ENCODE data around the gene RIC1.
"Not testable (repeated sequence)": the region's sequence is repeated elsewhere in the genome, so short reads cannot be mapped to it uniquely, and the experiment has no call there.

The RIC1 gene

GRCh38 chr9:5671711-5672353 lies 42.9 kb downstream of the RIC1 start:
- DNase-seq = no peak

DNA sequence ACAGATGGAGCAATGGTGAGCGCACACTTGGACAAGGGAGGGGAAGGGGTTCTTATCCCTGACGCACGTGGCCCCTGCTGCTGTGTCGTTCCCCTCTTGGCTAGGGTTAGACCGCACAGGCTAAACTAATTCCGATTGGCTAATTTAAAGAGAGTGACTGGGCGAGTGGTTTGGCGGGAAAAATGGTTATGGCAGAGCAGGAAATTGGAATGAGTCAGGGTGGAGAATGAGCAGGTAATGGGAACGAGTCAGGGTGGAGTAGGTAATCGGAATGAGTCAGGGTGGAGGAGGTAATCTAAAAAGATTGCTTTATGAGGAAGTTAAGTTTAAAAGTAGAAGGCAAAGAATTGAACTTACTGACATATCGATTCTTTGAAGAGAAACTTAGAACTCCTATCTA lies 46.1 kb downstream of the RIC1 start:
- not testable (repeated sequence) for DNase-seq

GRCh38 chr9:5683591-5683990 lies 54.7 kb downstream of the RIC1 start:
- DNase-seq = not testable (repeated sequence)

GRCh38 chr9:5684101-5684500 lies 55.2 kb downstream of the RIC1 start:
- no peak for DNase-seq

GRCh38 chr9:5688109-5688508 lies 59.2 kb downstream of the RIC1 start:
- DNase-seq = no peak

- no peak for DNase-seq
Observed at GRCh38 chr9:5690278-5690677, 61.4 kb downstream of the RIC1 start.

GRCh38 chr9:5695860-5696259 lies 67.0 kb downstream of the RIC1 start:
- no peak for DNase-seq

DNA sequence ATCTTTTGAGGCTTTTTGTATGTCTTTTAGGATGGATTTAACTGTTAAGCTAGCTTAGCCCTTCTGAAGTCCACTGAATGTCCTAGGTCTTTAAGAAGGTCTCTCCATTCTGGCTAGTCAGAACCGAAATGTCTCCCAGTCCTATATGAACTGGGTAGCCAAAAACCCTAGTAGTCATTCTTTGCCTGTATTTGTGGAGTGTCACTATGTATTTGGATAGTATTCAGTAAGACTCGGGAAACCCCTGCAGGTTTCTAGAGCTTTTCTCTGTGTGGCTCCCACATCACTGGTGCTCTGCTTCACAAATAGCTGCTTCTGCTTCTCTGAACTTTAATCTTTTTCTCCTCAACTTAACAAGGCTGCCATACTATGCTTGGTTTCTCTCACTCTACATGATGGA lies 68.0 kb downstream of the RIC1 start:
- DNase-seq = no peak

GRCh38 chr9:5698004-5698403 lies 69.1 kb downstream of the RIC1 start:
- no peak for DNase-seq

DNA sequence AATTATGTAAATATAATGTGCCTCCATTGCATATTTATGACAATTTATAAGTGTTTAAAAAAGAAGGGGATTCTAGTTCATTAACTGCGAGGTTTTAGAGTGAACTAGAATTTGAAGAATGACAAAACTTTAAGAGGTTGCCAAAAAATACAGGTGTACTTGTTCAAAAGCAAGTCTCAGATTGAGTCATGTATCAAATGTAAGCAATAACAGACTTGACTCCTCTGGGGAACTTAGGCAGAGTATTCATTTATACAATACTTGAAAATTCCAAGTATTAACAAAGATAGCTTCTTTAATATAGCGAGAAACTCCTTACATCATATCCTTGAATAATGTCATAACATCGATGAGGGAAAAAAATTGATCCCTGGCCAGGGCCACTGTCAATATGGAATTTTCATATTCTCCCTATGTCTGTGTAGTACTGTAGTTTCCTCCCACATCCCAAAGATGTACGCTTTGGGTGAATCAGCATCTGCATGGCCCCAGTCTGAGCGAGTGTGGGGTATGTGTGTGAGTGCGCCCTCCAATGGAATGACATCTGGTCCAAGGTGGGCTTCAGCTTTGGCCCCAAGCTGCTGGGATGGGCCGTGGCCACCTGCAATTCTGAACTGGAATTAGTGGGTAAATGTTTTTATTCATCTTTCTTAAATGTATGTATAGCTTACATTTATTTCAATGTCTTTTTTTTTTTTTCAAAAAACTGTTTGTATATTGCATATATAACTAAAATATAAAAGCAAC lies 70.1 kb downstream of the RIC1 start:
- no peak for DNase-seq

DNA sequence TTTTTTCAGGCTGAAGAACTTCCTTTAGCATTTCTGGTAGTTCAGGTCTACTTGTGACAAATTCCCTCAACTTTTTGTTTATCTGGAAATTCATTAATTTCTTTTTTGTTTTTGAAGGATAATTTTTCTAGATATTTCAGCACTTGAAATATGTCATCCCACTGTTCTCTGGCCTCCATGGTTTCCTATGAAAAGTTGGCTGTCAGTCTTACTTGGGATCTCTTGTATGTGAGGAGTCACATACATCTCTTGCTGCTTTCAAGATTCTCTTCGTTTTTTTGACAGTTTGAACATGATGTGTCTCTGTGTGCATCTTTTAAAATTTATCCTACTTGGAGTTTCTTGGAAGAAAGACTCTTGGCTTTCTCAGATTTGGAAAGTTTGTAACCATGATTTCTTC lies 79.5 kb downstream of the RIC1 start:
- no peak for DNase-seq

- no peak for DNase-seq
Observed at GRCh38 chr9:5712651-5713390, 83.9 kb downstream of the RIC1 start.

DNA sequence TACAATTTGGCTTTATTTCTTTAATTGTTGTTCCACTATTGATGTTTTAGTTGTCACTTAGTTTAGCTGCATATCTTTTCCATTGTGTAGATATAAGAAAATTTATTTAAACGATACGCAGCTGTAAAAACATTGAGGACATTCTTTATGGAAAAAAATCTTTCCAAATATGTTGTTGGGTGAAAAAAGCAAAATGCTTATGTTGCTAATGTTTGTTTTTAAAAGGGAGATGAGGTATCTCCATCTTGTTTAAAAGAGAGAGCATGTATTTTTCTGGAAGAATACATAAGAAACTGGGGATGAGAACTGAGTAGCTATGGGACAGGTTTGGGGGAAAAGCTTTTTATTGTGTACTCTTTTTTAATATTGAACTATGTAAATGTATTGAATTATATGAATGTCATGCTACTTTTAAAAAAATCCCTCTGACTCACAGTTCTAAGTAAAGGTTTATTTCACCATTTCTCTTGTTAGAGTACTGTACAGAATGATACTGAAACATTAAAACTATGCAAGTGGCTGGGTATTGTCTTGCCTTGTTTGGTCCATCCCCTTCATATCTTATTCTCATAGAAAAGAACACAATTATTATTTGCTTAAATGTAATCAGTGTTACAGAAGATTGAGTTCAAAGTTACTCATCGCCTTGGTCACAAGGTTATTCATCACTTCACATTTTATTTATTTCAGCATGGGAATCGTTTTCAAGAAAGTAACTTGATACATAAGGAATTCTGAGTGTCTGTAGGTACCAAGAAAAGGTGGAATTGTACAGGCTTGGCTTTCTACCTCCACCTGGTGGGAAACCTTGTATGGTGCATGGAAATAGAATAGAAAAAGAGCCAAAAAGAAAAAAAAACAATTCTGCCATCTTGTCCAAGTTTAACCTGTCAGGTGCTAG lies 85.8 kb downstream of the RIC1 start:
- peak in 1 of 2 experiments; percentile 0 for DNase-seq

DNA sequence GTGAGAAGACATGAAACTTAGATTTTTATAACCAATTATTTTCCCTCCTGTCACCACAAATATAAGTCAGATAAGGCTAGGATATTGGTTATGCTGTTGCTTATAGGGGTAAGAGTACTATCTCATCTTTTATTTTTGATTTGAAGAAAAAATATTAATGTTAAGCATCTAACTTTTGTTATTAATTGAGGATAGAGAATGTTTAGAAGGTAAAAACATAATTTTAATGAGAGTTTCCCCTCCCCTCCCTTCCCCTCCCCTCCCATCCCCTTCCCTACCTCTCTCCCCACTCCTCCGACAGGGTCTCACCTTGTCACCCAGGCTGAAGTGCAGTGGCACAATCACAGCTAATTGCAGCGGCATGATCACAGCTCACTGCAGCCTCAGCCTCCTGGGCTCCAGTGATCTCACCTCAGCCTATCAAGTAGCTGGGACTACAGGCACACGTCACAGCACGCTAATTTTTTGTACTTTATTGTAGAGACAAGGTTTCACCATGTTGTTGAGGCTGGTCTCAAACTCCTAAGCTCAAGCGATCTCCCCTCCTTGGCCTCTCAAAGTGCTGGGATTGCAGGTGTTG lies 86.7 kb downstream of the RIC1 start:
- no peak for DNase-seq

DNA sequence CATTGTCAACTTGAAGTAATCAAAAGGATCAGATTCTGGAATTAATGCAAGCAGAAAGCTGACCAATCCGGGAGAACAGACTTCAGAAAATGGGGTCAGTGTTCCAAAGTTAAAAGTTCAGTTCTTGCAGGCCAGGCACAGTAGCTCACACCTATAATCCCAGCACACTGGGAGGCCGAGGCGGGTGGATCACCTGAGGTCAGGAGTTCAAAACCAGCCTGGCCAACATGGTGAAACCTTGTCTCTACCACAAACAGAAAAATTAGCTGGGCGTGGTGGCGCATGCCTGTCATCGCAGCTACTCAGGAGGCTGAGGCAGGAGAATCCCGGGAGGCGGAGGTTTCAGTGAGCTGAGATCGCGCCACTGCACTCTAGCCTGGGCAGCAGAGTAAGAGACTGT lies 88.5 kb downstream of the RIC1 start:
- not testable (repeated sequence) for DNase-seq

DNA sequence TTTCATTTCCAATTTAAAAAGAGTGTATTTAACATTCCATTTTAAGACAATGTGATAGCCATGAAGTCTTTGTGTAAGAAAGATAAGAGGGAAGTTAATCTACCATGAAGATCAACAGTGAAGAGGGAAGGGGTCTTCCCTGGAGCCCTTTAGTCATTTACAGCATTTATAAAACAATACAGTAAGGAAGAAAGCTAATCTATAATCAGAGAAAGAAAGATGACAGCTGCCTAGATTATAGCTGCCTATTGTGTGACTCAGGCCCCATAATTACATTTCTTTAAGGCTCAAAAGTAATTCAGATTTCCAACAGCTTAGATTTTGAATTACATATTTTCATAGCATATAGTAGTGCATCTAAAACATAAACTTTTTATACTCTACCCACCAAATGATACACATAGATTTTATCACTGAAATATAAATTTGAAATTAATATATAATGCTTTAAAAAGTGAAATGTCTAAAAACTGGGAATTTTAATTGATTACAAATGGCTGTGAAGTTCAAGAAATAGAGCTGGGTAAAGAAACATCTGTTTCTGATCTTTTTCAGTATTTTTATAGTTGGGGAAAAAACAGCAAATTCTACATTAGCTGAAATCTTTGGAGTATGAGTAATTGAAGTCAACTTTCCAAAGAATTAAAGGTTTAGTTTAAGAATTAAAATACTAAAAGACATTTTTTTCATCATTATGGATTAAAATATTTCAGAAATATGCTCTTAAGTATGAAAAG lies 89.6 kb downstream of the RIC1 start:
- DNase-seq = no peak

DNA sequence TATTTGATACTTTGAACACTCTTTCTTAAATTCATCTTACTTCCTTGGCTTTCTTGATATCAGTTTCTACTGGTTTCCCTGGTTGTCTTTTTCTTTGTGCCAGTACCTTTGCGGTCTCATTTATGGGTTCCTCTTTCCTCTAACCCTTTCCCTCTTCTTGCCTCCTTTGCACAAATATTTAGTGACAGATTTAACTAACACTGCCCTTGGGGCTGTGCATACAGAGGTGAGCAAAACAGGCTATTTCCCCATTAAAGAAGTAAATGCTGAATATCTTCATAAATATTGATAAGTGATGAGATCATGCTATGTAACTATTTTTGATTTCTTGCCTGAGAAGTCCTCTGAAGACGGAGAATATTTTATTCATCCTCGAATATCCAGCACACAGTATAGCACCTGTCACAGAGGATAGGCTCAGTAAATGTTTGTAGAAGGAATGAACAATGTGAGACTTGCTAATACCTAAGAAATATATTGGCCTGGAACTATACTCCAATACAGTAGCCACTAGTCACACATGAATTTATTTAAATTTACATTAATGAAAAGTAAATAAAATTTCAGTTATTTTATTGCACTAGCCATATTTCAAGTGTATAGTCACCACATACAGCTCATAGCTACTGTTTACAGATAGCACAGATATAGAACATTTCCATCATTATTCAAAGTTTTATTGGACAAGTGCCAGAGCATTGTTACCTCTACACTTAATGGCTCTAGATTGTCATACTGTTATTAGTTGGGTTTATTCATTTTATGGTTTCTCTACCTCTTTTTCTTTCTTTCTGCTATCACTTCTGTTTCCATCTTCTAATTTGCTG lies 90.4 kb downstream of the RIC1 start:
- DNase-seq = no peak

DNA sequence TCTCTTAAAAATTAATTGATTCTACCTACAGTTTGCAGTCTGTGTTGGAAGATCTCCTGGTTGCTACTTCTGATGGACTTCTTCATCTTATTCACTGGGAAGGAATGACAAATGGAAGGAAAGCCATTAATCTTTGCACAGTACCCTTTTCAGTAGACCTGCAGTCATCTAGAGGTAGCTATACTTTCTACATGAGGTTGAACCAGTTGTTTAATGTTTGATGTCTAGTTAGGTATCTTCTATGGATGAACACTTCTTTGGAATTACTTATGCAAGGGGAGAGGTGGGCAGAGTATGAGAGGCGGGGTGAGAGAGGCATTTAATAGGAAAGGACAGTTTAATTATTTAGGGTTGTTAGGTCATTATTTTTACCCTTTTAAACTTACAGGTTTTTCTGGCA lies 91.2 kb downstream of the RIC1 start:
- DNase-seq = no peak

DNA sequence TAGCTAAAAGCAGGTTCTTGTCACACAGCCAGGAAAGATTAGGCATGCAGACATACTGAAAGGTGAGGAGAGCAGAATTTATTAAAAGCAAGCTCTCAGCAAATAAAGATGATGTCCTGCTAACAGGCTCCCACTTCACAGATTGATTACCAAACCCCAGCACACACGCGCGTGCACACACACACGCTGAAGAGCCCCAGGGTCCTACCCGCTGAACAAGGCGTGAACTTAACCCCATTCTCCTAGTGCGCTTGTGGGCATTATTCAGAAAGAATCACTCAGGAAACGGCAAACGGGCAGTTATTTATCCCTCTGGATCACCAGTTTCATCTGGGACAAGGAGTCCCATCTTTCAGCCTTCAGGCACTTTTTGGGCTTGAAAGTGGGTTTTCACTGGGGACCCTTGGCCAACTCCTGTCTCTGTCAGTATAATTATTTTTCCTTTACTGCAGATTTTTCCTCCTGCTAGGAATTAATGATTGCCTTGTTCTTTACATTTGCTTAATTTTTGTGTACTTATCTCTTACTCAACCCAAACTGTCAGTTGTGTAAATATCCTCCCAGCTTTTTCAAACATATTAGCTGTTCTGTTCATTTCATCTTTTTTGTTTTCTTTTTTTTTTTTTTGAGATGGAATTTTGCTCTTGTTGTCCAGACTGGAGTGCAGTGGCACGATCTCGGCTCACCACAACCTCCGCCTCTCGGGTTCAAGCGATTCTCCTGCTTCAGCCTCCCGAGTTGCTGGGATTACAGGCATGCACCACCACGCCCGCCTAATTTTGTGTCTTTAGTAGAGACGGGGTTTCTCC lies 92.6 kb downstream of the RIC1 start:
- no peak for DNase-seq

GRCh38 chr9:5722679-5723078 lies 93.8 kb downstream of the RIC1 start:
- not testable (repeated sequence) for DNase-seq

All from SW 1271 (cell line).